Endothelial cell (in vitro differentiated cells): ENCODE measurements around the gene TBCK. TPM values are rescaled to one million over a fixed set of nuclear protein-coding genes. Genes with fewer than 3 reads are reported as not detected.

Experiments used
- DNase-seq: peaks from one replicate; pipeline ENCODE4 v3.0.0; 2021; ENCODE audit warnings: low spot score
- H3K27ac Mint-ChIP-seq: one replicate; pipeline ENCODE4 v1.8.0; 2021; ENCODE audit warnings: mixed read lengths, inconsistent platforms; ENCODE audit not compliant: unreplicated experiment
- H3K27me3 Mint-ChIP-seq: one replicate; pipeline ENCODE4 v1.8.0; 2021; ENCODE audit warnings: mild to moderate bottlenecking, moderate library complexity, mixed read lengths, inconsistent platforms; ENCODE audit not compliant: unreplicated experiment
- H3K36me3 Mint-ChIP-seq: one replicate; pipeline ENCODE4 v1.8.0; 2021; ENCODE audit warnings: mild to moderate bottlenecking, low read depth, mixed read lengths, inconsistent platforms; ENCODE audit not compliant: unreplicated experiment
- H3K4me1 Mint-ChIP-seq: one replicate; pipeline ENCODE4 v1.8.0; 2021; ENCODE audit warnings: mild to moderate bottlenecking, mixed read lengths, inconsistent platforms; ENCODE audit not compliant: unreplicated experiment
- H3K4me3 Mint-ChIP-seq: one replicate; pipeline ENCODE4 v1.8.0; 2021; ENCODE audit warnings: mild to moderate bottlenecking, mixed read lengths, inconsistent platforms; ENCODE audit not compliant: unreplicated experiment
- H3K9me3 Mint-ChIP-seq: one replicate; pipeline ENCODE4 v1.8.0; 2021; ENCODE audit warnings: mixed read lengths, inconsistent platforms; ENCODE audit not compliant: unreplicated experiment
- CTCF ChIP-seq: fragments of 200-600 bp; sonication (generic); IDR thresholded peaks from one replicate; pipeline ENCODE4 v1.5.0; 2021; ENCODE audit warnings: antibody characterized with exemption; ENCODE audit not compliant: unreplicated experiment
- total RNA-seq: library from RNA; stranded (reverse); fragmentation: NEBNext Ultra II Directional; extraction: Animal tissue kit (Norgen Biotek cat#: 25700); gene quantifications from one replicate; pipeline ENCODE4 v1.2.1, GENCODE V29; 2021; ENCODE audit not compliant: unreplicated experiment

Gene TBCK
- total RNA-seq, 1 donor from 2014 or later, result 48.6 TPM

GRCh38 chr4:106080376-106080775 lies 235.6 kb downstream of the TBCK start:
- Mint-ChIP-seq H3K4me1 (peaks cover 6% of the 10 kb centered on the region), H3K36me3 (peaks cover 38% of the 10 kb centered on the region), H3K9me3 (no peaks in the 10 kb centered on the region), H3K27me3 (peaks cover 7% of the 10 kb centered on the region), H3K27ac (no peak overlapping the region), H3K4me3 (no peak overlapping the region)
- TF ChIP-seq CTCF, result no peak
- DNase-seq, result no peak

- Mint-ChIP-seq H3K27me3 (peaks cover 3% of the 10 kb centered on the region), H3K4me3 (no peak overlapping the region), H3K4me1 (peaks cover 6% of the 10 kb centered on the region), H3K36me3 (peaks cover 45% of the 10 kb centered on the region), H3K27ac (no peak overlapping the region), H3K9me3 (no peaks in the 10 kb centered on the region)
- TF ChIP-seq CTCF, result no peak
- DNase-seq, result no peak
Measured at GRCh38 chr4:106079616-106080015, 236.4 kb downstream of the TBCK start.

GRCh38 chr4:106065018-106065417 lies 251.0 kb downstream of the TBCK start:
- no peak for DNase-seq
- Mint-ChIP-seq H3K4me1 (no peaks in the 10 kb centered on the region), H3K9me3 (no peaks in the 10 kb centered on the region), H3K36me3 (no peaks in the 10 kb centered on the region), H3K4me3 (no peak overlapping the region), H3K27ac (no peak overlapping the region), H3K27me3 (no peaks in the 10 kb centered on the region)
- TF ChIP-seq CTCF, result no peak

- Mint-ChIP-seq H3K36me3 (no peaks in the 10 kb centered on the region), H3K27ac (no peak overlapping the region), H3K4me1 (no peaks in the 10 kb centered on the region), H3K27me3 (no peaks in the 10 kb centered on the region), H3K4me3 (no peak overlapping the region), H3K9me3 (no peaks in the 10 kb centered on the region)
- no peak for TF ChIP-seq CTCF
- no peak for DNase-seq
Measured at GRCh38 chr4:106063009-106063408, 253.0 kb downstream of the TBCK start.

- TF ChIP-seq CTCF, result no peak
- H3K9me3 Mint-ChIP-seq, result no peaks in the 10 kb centered on the region
- no peaks in the 10 kb centered on the region for H3K27me3 Mint-ChIP-seq
- H3K4me1 Mint-ChIP-seq, result no peaks in the 10 kb centered on the region
- no peak overlapping the region for H3K4me3 Mint-ChIP-seq
- no peak overlapping the region for H3K27ac Mint-ChIP-seq
- no peaks in the 10 kb centered on the region for H3K36me3 Mint-ChIP-seq
- DNase-seq, result no peak
Measured at GRCh38 chr4:106062452-106062875, 253.5 kb downstream of the TBCK start.
